GM10266 (cell line): ENCODE data around the gene EIF4E3.

Experiments
- DNase-seq: peaks from one replicate; pipeline ENCODE4 v3.0.0; 2012; ENCODE audit errors: extremely low spot score
- TF ChIP-seq, protein P1 (sequence below): IDR thresholded peaks from 2 replicates; pipeline ENCODE4 v1.5.1; 2012; ENCODE audit warnings: mild to moderate bottlenecking, low read depth; ENCODE audit not compliant: control insufficient read depth, insufficient read depth; ENCODE audit errors: missing control alignments

Gene EIF4E3

DNA sequence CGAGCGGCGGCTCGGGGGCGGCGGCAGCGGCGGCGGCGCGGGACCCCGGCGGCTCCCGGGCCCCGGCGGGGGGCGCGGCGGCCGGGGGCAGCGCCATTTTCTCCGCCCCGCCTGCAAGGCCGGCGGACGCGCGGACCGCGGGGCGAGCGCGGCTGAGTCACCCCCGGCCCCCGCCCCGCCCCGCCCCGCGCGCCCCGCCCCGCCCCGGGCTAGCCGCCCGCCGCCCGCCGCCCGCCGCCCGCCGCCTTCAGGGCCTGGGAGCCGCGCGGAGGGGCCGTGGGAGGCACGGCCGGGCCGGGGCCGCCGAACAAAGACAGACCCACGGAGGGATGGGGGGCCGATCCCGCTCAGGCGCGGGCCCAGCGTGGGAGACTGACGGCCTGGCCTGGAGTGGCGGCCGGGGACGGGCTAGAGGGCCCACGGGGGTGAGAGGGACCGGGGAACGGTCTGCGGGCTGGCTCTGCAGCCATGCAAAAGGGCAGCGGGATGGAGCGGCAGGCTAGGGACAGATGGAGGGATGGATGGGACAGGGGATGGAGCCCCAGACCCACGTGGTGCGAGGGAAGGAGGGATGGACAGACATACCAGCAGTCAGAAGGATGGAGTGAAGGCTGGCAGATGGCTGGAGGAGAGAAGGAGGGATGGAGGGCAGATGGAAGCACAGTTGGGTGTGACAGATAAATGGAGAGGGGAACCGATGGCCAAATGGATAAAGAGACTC is at the start of gene EIF4E3:
Gene EIF4E3, minus strand, starts transcription at position 132 of the 721 bp plus-strand sequence. Its CDS starts 35 bp downstream, at position 97.
- DNase-seq: peak; percentile 87
- TF ChIP-seq, protein P1, sequence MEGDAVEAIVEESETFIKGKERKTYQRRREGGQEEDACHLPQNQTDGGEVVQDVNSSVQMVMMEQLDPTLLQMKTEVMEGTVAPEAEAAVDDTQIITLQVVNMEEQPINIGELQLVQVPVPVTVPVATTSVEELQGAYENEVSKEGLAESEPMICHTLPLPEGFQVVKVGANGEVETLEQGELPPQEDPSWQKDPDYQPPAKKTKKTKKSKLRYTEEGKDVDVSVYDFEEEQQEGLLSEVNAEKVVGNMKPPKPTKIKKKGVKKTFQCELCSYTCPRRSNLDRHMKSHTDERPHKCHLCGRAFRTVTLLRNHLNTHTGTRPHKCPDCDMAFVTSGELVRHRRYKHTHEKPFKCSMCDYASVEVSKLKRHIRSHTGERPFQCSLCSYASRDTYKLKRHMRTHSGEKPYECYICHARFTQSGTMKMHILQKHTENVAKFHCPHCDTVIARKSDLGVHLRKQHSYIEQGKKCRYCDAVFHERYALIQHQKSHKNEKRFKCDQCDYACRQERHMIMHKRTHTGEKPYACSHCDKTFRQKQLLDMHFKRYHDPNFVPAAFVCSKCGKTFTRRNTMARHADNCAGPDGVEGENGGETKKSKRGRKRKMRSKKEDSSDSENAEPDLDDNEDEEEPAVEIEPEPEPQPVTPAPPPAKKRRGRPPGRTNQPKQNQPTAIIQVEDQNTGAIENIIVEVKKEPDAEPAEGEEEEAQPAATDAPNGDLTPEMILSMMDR: no peak

DNA sequence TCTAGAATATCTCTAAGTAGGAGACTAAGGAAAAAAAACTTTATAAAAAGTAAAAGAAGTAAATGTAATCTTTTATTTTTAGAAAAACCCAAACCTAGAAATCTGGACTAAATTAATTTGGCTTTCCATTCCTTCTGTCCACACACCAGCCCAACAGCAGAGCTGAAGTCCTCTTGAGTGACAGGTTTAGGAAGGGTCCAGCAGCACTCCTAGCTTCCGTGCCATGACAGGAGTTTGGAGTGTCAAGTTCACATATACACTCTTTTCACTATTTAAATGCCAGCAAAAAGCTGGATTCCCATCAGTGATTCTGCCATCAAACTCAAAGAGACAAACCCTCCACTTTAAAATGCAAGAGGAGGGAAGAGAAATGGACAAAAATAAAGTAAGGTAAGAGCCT is 46.7 kb upstream of the EIF4E3 start:
- no peak for DNase-seq
- TF ChIP-seq, protein P1: no peak

DNA sequence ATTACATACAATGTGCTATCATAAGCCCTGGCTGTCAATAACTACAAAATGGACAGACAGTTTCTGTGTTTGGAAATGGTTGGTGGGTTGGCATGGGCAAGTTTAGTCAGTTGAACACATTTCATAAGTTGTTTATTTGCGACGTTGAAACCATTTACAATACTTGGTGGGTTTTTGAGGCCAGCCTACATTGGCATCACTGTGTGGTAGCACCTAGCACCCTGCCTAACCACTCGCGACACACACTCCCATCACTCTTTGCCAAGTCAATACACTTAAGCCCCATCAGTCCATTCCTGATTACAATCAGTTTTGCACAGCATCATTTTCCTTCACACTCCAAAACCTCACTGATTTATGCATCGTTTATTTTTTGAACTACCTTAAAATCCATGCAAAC is 45.9 kb upstream of the EIF4E3 start:
- TF ChIP-seq, protein P1: no peak
- no peak for DNase-seq

DNA sequence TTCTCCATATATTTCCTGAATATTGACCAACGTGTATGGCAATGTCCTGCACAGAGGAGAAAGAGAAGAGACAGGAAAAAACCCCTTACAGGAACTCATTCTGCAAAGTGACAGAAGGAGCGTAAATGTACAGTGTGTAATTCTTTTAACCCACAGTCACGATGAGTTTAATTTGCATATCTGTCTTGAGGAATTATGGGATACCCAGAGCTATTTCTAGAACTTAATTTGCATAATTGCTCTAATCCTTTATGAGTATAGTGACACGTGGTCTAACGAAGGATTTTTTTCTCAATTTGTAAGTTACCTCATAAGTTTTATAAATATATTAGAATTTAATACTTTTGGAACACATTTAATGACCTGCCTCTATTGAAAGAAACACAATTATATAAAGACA is 38.2 kb upstream of the EIF4E3 start:
- DNase-seq: no peak
- TF ChIP-seq, protein P1: no peak

DNA sequence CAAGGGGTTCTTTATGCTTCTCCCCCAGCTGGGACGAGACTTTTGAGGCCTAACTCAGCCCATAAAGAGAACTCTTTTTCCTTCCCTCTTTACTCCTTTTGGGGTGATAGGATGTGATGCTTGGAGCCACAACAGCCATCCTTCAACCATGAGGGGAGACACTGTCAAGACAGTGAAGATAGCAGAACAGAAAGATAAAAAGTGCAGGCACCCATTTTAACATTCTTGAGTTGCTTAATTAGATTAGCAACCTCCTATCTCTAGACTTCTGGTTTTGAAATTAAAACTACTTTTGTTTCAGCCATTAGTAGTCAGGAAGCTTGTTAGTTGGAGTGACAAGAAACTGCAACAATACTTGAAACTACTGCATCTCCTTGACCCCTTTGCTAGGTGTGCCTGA is 34.9 kb upstream of the EIF4E3 start:
- TF ChIP-seq, protein P1: no peak
- DNase-seq: no peak

DNA sequence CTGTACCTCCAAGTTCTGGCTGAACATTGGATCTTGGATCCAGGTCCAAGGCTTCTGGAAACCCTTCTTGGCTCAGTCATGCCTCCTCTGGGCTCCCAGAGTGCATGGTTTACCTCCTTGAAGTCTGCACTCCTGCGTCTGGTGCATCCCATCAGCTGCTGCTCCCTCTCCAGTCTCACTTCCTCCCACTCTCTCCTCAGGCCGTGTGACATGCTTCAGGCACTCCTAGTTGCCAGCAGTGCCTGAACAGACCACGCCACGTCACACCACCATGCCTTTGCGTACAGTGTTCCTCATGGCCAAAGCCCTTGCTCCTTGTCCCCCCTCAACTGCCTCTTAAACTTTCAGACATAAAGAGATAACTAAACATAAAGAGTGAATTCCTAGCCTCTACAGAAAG is 34.2 kb upstream of the EIF4E3 start:
- TF ChIP-seq, protein P1: no peak
- DNase-seq: no peak

DNA sequence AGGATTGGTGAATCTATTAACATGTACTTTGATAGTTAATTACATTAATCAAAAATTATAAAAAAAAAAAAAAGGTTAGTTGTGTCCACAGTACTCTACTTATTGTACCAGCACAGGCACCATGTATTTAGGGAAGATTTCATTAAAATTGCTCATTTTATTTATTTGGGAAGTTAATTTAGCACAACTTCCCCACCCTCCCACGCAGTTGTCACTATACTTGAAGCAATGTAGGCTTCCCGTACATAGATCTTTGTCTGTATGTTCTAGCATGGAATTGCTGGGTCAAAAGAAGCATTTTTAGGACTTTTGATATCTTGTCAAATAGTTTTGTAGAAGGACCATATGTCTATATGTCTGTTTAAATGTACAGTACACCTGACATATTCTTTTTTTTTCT is 32.9 kb upstream of the EIF4E3 start:
- TF ChIP-seq, protein P1: no peak
- DNase-seq: no peak
